ENCODE results near the gene TFRC. TPM values are rescaled to one million over a fixed set of nuclear protein-coding genes. Genes with fewer than 3 reads are reported as not detected.
"Not testable (repeated sequence)": the region's sequence is repeated elsewhere in the genome, so short reads cannot be mapped to it uniquely, and the experiment has no call there.

The TFRC gene
- polyA plus RNA-seq, 3 donors = 6.6 to 43.1 (median 7.9) TPM

- H4K20me1 ChIP-seq (ENCODE audit: insufficient read depth, low read length); H3K27ac Mint-ChIP-seq; H3K27me3 ChIP-seq (ENCODE audit: control insufficient read depth in 2 of 2, insufficient read depth in 2 of 2, low read length in 2 of 2); H3K4me2 ChIP-seq (replicated peaks; ENCODE audit: extremely low read depth, low read length, poor library complexity, severe bottlenecking); H3K9me3 Mint-ChIP-seq; H3K4me3 Mint-ChIP-seq; H3K4me3 ChIP-seq (replicated peaks in 1 of 3; ENCODE audit: low read depth in 2 of 3, low read length in 3 of 3); H3K9me3 ChIP-seq (replicated peaks in 1 of 2; ENCODE audit: control insufficient read depth in 1 of 2, insufficient read depth in 1 of 2, low read length in 2 of 2); H3K36me3 ChIP-seq (replicated peaks in 1 of 2; ENCODE audit: control insufficient read depth in 1 of 2, insufficient read depth in 2 of 2, low read length in 2 of 2); H3K4me1 Mint-ChIP-seq; H3K27ac ChIP-seq (ENCODE audit: low read depth in 1 of 2, low read length in 2 of 2); H3K36me3 Mint-ChIP-seq; DNase-seq; intact Hi-C loops (cut with micrococcal nuclease); H2AFZ ChIP-seq (ENCODE audit: insufficient read depth, low read depth, low read length, poor library complexity, severe bottlenecking); H3K9ac ChIP-seq (ENCODE audit: insufficient read depth, low read length, poor library complexity, severe bottlenecking); H3K4me1 ChIP-seq (ENCODE audit: control insufficient read depth in 1 of 2, insufficient read depth in 2 of 2, low read length in 2 of 2); H3K79me2 ChIP-seq (ENCODE audit: insufficient read depth, low read length): not testable (repeated sequence)
- H3K27me3 Mint-ChIP-seq (ENCODE audit: low read depth in 3 of 3) = peaks cover 1 to 10% (median 4%) of the 10 kb centered on the region in 3 donors
- TF ChIP-seq, protein P1, sequence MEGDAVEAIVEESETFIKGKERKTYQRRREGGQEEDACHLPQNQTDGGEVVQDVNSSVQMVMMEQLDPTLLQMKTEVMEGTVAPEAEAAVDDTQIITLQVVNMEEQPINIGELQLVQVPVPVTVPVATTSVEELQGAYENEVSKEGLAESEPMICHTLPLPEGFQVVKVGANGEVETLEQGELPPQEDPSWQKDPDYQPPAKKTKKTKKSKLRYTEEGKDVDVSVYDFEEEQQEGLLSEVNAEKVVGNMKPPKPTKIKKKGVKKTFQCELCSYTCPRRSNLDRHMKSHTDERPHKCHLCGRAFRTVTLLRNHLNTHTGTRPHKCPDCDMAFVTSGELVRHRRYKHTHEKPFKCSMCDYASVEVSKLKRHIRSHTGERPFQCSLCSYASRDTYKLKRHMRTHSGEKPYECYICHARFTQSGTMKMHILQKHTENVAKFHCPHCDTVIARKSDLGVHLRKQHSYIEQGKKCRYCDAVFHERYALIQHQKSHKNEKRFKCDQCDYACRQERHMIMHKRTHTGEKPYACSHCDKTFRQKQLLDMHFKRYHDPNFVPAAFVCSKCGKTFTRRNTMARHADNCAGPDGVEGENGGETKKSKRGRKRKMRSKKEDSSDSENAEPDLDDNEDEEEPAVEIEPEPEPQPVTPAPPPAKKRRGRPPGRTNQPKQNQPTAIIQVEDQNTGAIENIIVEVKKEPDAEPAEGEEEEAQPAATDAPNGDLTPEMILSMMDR (IDR thresholded peaks at IDR 0.05) = peak; percentile 8
- WGBS (ENCODE audit: insufficient coverage) = 82% methylated on average over 7 of the region's 8 CpGs
These were observed 59.4 kb downstream of the TFRC start for GRCh38 chr3:196022499-196022878.

GRCh38 chr3:196020373-196020772 is 61.5 kb downstream of the TFRC start:
- Histone ChIP-seq H4K20me1 (ENCODE audit: insufficient read depth, low read length) (no peaks in the 10 kb centered on the region), H3K36me3 (replicated peaks in 1 of 2; ENCODE audit: control insufficient read depth in 1 of 2, insufficient read depth in 2 of 2, low read length in 2 of 2) (no peaks in the 10 kb centered on the region), H3K79me2 (ENCODE audit: insufficient read depth, low read length) (no peaks in the 10 kb centered on the region), H3K27ac (ENCODE audit: low read depth in 1 of 2, low read length in 2 of 2) (no peak overlapping the region), H3K27me3 (ENCODE audit: control insufficient read depth in 2 of 2, insufficient read depth in 2 of 2, low read length in 2 of 2) (no peaks in the 10 kb centered on the region), H3K4me3 (replicated peaks in 1 of 3; ENCODE audit: low read depth in 2 of 3, low read length in 3 of 3) (no peak overlapping the region), H3K4me2 (replicated peaks; ENCODE audit: extremely low read depth, low read length, poor library complexity, severe bottlenecking) (no peak overlapping the region), H3K9me3 (replicated peaks in 1 of 2; ENCODE audit: control insufficient read depth in 1 of 2, insufficient read depth in 1 of 2, low read length in 2 of 2) (no peaks in the 10 kb centered on the region), H2AFZ (ENCODE audit: insufficient read depth, low read depth, low read length, poor library complexity, severe bottlenecking) (no peak overlapping the region), H3K4me1 (ENCODE audit: control insufficient read depth in 1 of 2, insufficient read depth in 2 of 2, low read length in 2 of 2) (no peaks in the 10 kb centered on the region), H3K9ac (ENCODE audit: insufficient read depth, low read length, poor library complexity, severe bottlenecking) (no peak overlapping the region)
- Mint-ChIP-seq H3K4me1 (peaks cover 8% of the 10 kb centered on the region), H3K36me3 (peaks cover 0 to 1% of the 10 kb centered on the region in 2 donors), H3K27ac (no peak overlapping the region), H3K4me3 (no peak overlapping the region), H3K9me3 (peaks cover 0 to 4% (median 2%) of the 10 kb centered on the region in 7 donors), H3K27me3 (ENCODE audit: low read depth in 3 of 3) (peaks cover 1 to 8% (median 6%) of the 10 kb centered on the region in 3 donors)
- DNase-seq = no peak
- WGBS (ENCODE audit: insufficient coverage) = 58% methylated on average over 2 of the region's 3 CpGs
- intact Hi-C loops (cut with micrococcal nuclease) = no loop called here
- TF ChIP-seq, protein P1 (IDR thresholded peaks at IDR 0.05) = no peak

- H4K20me1 ChIP-seq (ENCODE audit: insufficient read depth, low read length); H3K9me3 ChIP-seq (replicated peaks in 1 of 2; ENCODE audit: control insufficient read depth in 1 of 2, insufficient read depth in 1 of 2, low read length in 2 of 2); H3K36me3 ChIP-seq (replicated peaks in 1 of 2; ENCODE audit: control insufficient read depth in 1 of 2, insufficient read depth in 2 of 2, low read length in 2 of 2); H3K9ac ChIP-seq (ENCODE audit: insufficient read depth, low read length, poor library complexity, severe bottlenecking); H3K4me1 ChIP-seq (ENCODE audit: control insufficient read depth in 1 of 2, insufficient read depth in 2 of 2, low read length in 2 of 2); H3K36me3 Mint-ChIP-seq; H3K4me3 Mint-ChIP-seq; H2AFZ ChIP-seq (ENCODE audit: insufficient read depth, low read depth, low read length, poor library complexity, severe bottlenecking); H3K4me3 ChIP-seq (replicated peaks in 1 of 3; ENCODE audit: low read depth in 2 of 3, low read length in 3 of 3); H3K27me3 ChIP-seq (ENCODE audit: control insufficient read depth in 2 of 2, insufficient read depth in 2 of 2, low read length in 2 of 2); H3K27ac ChIP-seq (ENCODE audit: low read depth in 1 of 2, low read length in 2 of 2); H3K4me2 ChIP-seq (replicated peaks; ENCODE audit: extremely low read depth, low read length, poor library complexity, severe bottlenecking); H3K4me1 Mint-ChIP-seq; H3K27me3 Mint-ChIP-seq (ENCODE audit: low read depth in 3 of 3); H3K79me2 ChIP-seq (ENCODE audit: insufficient read depth, low read length); intact Hi-C loops (cut with micrococcal nuclease); H3K9me3 Mint-ChIP-seq: not testable (repeated sequence)
- peak overlapping the region in 1 of 7 donors; percentile 71 for H3K27ac Mint-ChIP-seq
- peak in 1 of 3 donors; percentile 29 for DNase-seq
- 30% methylated on average over 10 of the region's 12 CpGs for WGBS (ENCODE audit: insufficient coverage)
These were observed 62.3 kb downstream of the TFRC start for GRCh38 chr3:196019576-196019975.
